HG03139 (cell line): ENCODE measurements around the gene SNRNP35.
"Not testable (repeated sequence)": the region's sequence is repeated elsewhere in the genome, so short reads cannot be mapped to it uniquely, and the experiment has no call there.

ENCODE experiments used
- ATAC-seq: cut with Tn5 transposase; IDR thresholded peaks from one replicate; pipeline ENCODE4 v1.9.1; 2021; ENCODE audit not compliant: unreplicated experiment

SNRNP35 gene

GRCh38 chr12:123487428-123487827 lies 29.5 kb downstream of the SNRNP35 start:
- no peak for ATAC-seq

- no peak for ATAC-seq
Measured at GRCh38 chr12:123488539-123489230, 30.7 kb downstream of the SNRNP35 start.

GRCh38 chr12:123489580-123489979 lies 31.6 kb downstream of the SNRNP35 start:
- no peak for ATAC-seq

GRCh38 chr12:123490089-123490488 lies 32.1 kb downstream of the SNRNP35 start:
- ATAC-seq: no peak

GRCh38 chr12:123491056-123491455 lies 33.1 kb downstream of the SNRNP35 start:
- no peak for ATAC-seq

GRCh38 chr12:123491481-123491880 lies 33.5 kb downstream of the SNRNP35 start:
- no peak for ATAC-seq

GRCh38 chr12:123492339-123493039 lies 34.5 kb downstream of the SNRNP35 start:
- not testable (repeated sequence) for ATAC-seq

GRCh38 chr12:123494124-123494851 lies 36.3 kb downstream of the SNRNP35 start:
- ATAC-seq: no peak

GRCh38 chr12:123497065-123497464 lies 39.1 kb downstream of the SNRNP35 start:
- no peak for ATAC-seq

GRCh38 chr12:123498126-123498825 lies 40.3 kb downstream of the SNRNP35 start:
- ATAC-seq: no peak

GRCh38 chr12:123499332-123499731 lies 41.4 kb downstream of the SNRNP35 start:
- ATAC-seq: no peak

GRCh38 chr12:123502163-123502704 lies 44.3 kb downstream of the SNRNP35 start:
- ATAC-seq: no peak

GRCh38 chr12:123506059-123506842 lies 48.3 kb downstream of the SNRNP35 start:
- ATAC-seq: no peak

GRCh38 chr12:123506843-123507236 lies 48.9 kb downstream of the SNRNP35 start:
- no peak for ATAC-seq

GRCh38 chr12:123512838-123513665 lies 55.1 kb downstream of the SNRNP35 start:
- ATAC-seq: no peak

GRCh38 chr12:123513805-123514204 lies 55.9 kb downstream of the SNRNP35 start:
- no peak for ATAC-seq

- not testable (repeated sequence) for ATAC-seq
Measured at GRCh38 chr12:123514582-123515221, 56.8 kb downstream of the SNRNP35 start.

GRCh38 chr12:123516216-123516780 lies 58.4 kb downstream of the SNRNP35 start:
- ATAC-seq: no peak
